Activated T-cell treated with anti-CD3 and anti-CD28 coated beads for 24 hours (primary cell): ENCODE measurements around the gene SLC25A4.
"Not testable (repeated sequence)": the region's sequence is repeated elsewhere in the genome, so short reads cannot be mapped to it uniquely, and the experiment has no call there.

Source experiments
- DNase-seq: peaks from one replicate; pipeline ENCODE4 v3.0.0-alpha.2; 2020; ENCODE audit warnings: low read depth

SLC25A4 gene

GRCh38 chr4:185183622-185184281 lies 40.7 kb downstream of the SLC25A4 start:
- peak; percentile 60 for DNase-seq

GRCh38 chr4:185186769-185187168 lies 43.7 kb downstream of the SLC25A4 start:
- no peak for DNase-seq

- no peak for DNase-seq
Observed at GRCh38 chr4:185189606-185190305, 46.7 kb downstream of the SLC25A4 start.

- DNase-seq, result no peak
Observed at GRCh38 chr4:185190306-185190856, 47.3 kb downstream of the SLC25A4 start.

- no peak for DNase-seq
Observed at GRCh38 chr4:185192059-185192458, 49.0 kb downstream of the SLC25A4 start.

GRCh38 chr4:185194924-185195888 lies 52.1 kb downstream of the SLC25A4 start:
- no peak for DNase-seq

GRCh38 chr4:185196437-185196836 lies 53.4 kb downstream of the SLC25A4 start:
- no peak for DNase-seq

GRCh38 chr4:185198189-185198588 lies 55.1 kb downstream of the SLC25A4 start:
- not testable (repeated sequence) for DNase-seq
